HG02763 (cell line): ENCODE measurements around the gene BICRA.

Experiments
- ATAC-seq: cut with Tn5 transposase; IDR thresholded peaks from one replicate; pipeline ENCODE4 v1.9.1; 2021; ENCODE audit warnings: mild to moderate bottlenecking, moderate library complexity; ENCODE audit not compliant: unreplicated experiment

Gene BICRA

GRCh38 chr19:47686679-47687450 lies 77.9 kb downstream of the BICRA start:
- ATAC-seq = no peak

DNA sequence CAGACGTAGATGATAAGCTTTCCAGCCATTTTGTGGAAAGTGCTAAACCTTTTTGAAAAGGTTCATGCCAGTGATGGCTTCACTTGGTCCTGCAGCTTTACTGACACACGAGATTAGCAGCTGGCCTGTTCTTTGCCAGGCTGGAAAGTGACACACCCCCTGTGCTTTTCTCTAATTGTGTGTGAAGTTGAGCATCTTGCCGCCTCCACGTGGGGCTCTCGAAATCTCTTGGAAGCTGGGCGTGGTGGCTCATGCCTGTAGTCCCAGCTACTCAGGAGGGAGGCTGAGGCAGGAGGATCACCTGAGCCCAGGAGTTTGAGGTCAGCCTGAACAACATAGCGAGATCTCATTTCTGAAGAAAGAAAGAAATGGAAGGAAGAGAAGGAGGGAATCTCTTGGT lies 79.0 kb downstream of the BICRA start:
- ATAC-seq = no peak

DNA sequence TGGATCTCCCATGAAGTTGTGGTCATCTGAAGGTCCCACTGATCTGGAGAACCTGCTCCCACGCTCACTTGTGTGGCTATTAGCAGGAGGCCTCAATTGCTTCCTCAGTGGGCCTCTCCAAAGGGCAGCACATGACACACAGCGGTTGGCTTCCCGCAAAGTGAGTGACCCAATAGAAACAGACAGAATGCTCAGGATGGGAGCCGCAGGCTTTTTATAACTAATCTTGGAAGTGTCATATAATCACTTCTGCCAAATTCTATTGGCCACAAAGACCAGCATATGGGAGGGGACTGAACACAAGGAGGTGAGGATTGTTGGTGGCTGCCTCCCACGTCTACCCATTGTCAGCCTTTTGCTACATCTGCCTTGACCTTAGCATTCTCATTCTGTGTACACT lies 82.2 kb downstream of the BICRA start:
- no peak for ATAC-seq

DNA sequence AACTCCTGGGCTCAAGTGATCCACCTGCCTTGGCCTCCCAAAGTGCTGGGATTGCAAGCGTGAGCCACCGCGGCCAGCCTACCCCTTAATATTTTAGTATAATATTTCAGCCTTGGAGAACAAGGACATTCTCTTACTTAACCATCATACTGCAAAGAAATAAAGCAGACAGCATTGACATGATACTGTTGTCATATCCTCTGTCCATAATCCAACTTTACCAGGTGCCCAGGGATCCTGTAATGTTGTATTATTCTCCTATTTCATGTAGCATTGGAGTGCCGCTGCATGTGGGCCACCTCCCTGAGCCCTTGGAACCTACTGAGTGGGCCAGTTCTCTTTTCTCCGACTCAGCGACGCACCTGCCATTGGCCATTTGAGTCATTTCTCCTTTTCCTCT lies 82.8 kb downstream of the BICRA start:
- ATAC-seq = no peak

DNA sequence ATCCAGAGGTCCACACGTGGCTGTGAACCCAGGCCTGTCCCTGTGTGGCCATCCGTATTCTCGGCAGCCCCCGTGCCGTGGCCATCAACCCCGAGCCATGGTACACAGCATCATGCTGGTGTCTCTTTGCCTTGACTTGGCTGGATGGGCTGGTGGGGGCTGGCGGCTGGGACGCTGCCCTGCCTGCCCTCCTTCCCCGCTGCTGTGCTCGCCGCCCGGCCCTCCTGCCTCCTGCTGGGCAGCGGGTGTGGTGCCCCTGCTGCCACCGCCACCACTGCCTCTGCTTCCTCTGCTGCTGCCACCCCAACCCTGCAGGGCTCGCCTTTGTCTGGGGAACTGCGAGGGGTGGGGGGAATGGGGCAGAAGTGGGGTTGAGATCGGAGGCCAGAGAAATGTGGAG lies 84.6 kb downstream of the BICRA start:
- ATAC-seq = no peak

- no peak for ATAC-seq
These were observed 85.0 kb downstream of the BICRA start for GRCh38 chr19:47693903-47694302.

- no peak for ATAC-seq
These were observed 85.7 kb downstream of the BICRA start for GRCh38 chr19:47694466-47695273.

GRCh38 chr19:47695533-47696262 lies 86.8 kb downstream of the BICRA start:
- no peak for ATAC-seq

- no peak for ATAC-seq
These were observed 87.7 kb downstream of the BICRA start for GRCh38 chr19:47696635-47697034.

DNA sequence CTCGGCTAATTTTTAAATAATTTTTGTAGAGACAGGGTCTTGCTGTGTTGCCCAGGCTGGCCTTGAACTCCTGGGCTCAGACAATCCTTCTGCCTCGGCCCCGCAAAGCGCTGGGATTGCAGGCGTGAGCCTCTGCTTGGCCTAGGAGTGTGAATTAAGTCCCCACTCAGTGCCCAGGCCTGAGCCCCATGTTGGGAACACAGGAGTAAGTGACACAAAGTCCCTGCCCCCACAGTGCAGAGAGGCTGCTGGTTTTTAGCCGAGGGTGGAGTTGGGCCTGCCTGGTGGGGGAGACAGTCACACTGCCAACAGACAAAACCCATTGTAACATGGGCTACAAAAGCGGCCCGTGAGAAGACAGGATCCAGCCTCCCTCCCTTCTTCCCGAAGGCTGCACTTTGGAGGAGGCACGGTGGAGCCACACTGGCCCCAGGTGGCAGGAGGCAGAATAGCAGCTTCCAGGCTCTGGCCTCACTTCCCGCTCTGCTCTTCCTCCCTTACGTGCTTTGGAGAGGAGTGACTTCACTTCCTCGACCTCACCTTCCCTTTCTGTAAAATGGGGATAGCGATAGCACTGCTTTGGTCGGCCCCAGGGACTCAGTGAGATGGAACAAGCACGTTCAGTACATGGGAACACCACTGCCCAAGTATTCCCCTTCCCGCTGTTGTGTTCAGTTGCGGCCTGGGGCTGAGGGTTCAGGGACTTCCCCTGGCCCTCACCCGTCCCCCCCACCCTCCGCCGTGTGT lies 89.1 kb downstream of the BICRA start:
- no peak for ATAC-seq

GRCh38 chr19:47698631-47699359 lies 89.9 kb downstream of the BICRA start:
- ATAC-seq = no peak

- no peak for ATAC-seq
These were observed 90.5 kb downstream of the BICRA start for GRCh38 chr19:47699360-47699917.

- ATAC-seq = no peak
These were observed 92.2 kb downstream of the BICRA start for GRCh38 chr19:47700934-47701716.

GRCh38 chr19:47701717-47702552 lies 93.0 kb downstream of the BICRA start:
- ATAC-seq = no peak

GRCh38 chr19:47702671-47703070 lies 93.7 kb downstream of the BICRA start:
- no peak for ATAC-seq

DNA sequence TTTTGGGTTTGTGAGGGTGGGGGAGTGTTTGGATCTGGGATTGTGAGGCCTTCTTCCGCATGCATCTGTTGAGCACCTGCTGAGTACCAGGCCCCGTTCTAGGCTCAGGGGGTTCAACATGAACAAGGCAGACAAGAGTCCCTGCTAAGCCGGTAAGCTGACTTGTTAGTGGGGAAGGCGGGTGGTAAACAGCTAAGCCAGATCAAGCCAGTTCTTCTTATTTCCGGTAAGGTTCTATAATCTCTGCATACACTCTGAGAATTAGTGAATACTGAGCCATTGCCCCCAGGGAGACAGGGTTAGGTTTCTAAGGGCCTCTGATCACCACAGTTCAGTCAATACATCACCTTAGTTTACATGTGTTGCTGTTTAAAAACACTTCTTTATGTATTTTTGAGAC lies 94.4 kb downstream of the BICRA start:
- no peak for ATAC-seq

DNA sequence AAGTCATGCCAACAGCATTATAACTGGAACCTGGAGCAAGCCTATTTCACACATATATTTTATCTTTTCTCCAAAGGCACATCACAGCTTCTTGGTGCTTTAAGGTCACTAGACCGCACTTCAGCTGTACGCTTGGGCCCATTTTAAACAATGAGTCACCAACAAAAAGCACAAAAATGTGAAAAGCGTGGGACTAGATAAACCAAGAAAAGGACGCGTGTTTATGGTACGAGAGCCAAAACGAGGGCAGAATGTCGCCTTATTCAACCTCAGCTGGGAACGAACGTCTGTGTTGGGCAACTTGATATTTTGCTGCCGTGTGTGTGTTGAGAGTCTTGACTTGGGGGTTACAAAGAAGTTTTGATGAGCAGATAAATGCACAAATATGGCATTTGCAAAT lies 95.1 kb downstream of the BICRA start:
- ATAC-seq = no peak

DNA sequence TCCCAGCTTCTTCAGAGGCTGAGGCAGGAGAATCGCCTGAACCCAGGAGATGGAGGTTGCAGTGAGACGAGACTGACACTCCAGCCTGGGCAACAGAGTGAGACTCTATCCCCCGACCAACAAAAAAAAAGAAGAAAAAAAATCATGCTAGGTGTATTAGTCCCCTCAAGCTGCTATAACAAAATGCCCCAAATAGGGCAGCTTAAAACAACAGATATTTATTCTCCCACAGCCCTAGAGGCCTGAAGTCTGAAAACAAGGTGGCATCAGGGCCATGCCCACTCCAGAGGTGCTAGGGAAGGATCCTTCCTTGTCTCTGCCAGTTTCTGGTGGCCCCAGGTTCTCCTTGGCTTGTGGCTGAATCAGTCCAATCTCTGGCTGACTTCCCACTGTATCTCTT lies 95.7 kb downstream of the BICRA start:
- no peak for ATAC-seq
